ENCODE measurements around the gene ITCH.

The ITCH gene

DNA sequence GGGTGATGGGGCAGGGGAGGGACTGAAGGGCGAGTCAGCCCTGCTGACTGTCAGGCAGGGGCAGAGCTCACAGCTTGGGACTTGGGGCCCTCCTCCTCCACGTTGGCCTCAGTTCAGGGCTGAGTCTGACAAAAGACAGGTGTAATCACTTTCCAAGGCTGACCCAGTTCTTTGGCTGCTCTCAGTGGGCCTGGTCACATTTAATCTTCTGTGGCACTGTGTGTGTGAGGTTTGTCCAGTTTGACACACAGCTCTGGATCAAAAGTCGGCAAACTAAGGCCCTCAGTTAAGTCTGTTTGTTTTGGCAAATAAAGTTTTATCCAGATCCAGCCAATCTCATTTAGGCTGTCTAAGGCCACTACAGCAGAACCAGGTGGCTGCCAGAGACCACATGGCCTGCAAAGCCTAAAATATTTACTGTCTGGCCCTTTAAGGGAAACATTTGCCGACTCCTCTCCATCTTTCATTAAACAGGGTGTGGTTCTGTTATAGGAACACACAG, 190.3 kb downstream of the ITCH start:
- no peak for DNase-seq (ENCODE audit: low read depth in 2 of 2)
- TF ChIP-seq, protein P1, sequence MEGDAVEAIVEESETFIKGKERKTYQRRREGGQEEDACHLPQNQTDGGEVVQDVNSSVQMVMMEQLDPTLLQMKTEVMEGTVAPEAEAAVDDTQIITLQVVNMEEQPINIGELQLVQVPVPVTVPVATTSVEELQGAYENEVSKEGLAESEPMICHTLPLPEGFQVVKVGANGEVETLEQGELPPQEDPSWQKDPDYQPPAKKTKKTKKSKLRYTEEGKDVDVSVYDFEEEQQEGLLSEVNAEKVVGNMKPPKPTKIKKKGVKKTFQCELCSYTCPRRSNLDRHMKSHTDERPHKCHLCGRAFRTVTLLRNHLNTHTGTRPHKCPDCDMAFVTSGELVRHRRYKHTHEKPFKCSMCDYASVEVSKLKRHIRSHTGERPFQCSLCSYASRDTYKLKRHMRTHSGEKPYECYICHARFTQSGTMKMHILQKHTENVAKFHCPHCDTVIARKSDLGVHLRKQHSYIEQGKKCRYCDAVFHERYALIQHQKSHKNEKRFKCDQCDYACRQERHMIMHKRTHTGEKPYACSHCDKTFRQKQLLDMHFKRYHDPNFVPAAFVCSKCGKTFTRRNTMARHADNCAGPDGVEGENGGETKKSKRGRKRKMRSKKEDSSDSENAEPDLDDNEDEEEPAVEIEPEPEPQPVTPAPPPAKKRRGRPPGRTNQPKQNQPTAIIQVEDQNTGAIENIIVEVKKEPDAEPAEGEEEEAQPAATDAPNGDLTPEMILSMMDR (IDR thresholded peaks at IDR 0.05; ENCODE audit: low read depth, low read length): no peak
- no peak overlapping the region for H3K4me3 ChIP-seq (replicated peaks in 1 of 2; ENCODE audit: low read depth in 2 of 2, low read length in 2 of 2)

DNA sequence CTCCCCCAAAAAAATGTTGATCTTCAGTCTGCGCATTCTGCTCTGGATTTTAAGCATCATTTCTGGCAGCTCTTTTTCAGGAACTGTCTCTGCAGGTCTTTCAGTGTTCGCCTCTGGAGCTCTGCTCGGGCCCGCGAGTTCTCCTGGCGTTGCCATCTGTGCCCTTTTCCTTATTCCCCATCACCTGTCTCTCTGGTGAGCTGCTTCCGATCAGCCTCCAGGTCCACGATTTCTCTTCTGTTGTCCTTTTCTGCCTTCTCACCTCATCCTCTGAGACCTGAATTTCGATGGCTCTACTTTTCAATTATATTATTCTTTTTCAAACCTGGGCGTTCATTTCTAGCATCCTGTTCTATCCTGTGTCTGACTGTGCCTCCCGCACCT, 194.9 kb downstream of the ITCH start:
- H3K4me3 ChIP-seq (replicated peaks in 1 of 2; ENCODE audit: low read depth in 2 of 2, low read length in 2 of 2): peak overlapping the region; percentile 68 to 71
- TF ChIP-seq, protein P1 (IDR thresholded peaks at IDR 0.05; ENCODE audit: low read depth, low read length): no peak
- no peak for DNase-seq (ENCODE audit: low read depth in 2 of 2)

DNA sequence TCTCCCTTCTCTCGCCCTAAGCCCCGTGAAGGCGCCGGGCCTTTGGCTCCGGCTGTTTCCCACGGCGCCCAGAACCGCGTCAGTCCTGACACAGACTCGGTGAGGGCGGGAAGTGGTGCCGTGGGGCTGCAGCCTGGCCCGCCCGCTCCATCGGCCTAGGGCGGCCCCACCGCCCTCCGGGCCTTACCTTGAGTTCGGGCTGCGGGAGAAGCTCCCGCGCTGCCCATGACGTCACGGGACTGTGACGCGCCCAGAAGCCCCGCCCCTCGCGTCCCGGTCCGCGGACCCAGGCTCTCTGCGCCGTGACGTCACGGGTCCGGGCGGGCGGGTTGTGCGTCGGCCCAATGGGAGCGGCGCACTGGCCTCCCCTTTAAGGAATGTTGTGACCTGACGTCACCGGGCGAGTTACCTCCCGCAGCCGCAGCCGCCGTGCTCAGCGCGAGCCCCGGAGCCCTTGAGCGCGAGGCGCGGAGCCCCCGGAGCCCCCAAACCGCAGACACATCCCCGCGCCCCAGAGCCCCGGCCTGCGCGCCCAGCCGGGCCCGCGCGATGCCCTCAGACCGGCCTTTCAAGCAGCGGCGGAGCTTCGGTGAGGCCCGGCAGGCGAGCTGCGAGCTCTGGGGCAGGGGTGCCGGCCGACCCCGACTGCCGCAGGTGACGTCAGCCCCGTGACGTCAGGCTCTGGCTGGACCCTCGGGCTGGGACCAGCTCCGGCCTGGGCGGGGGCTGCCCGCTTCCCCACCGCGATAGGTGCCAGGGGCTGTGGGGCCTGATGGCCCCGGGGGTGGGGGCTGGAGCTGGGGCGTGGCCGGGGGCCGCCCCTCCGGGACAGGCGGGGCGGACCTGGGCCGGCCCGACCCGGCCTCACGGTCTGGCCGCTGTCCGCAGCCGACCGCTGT, 195.5 kb downstream of the ITCH start, which contains the start of gene MAP1LC3A:
MAP1LC3A (plus strand) TSS at position 399 of the 899 bp plus-strand sequence; CDS start at position 550, 151 bp downstream.
- TF ChIP-seq, protein P1 (IDR thresholded peaks at IDR 0.05; ENCODE audit: low read depth, low read length): no peak
- peak within 1 kb of the TSS; percentile 68 to 71 for H3K4me3 ChIP-seq (replicated peaks in 1 of 2; ENCODE audit: low read depth in 2 of 2, low read length in 2 of 2)
- peak; percentile 96 to 98 for DNase-seq (ENCODE audit: low read depth in 2 of 2)

DNA sequence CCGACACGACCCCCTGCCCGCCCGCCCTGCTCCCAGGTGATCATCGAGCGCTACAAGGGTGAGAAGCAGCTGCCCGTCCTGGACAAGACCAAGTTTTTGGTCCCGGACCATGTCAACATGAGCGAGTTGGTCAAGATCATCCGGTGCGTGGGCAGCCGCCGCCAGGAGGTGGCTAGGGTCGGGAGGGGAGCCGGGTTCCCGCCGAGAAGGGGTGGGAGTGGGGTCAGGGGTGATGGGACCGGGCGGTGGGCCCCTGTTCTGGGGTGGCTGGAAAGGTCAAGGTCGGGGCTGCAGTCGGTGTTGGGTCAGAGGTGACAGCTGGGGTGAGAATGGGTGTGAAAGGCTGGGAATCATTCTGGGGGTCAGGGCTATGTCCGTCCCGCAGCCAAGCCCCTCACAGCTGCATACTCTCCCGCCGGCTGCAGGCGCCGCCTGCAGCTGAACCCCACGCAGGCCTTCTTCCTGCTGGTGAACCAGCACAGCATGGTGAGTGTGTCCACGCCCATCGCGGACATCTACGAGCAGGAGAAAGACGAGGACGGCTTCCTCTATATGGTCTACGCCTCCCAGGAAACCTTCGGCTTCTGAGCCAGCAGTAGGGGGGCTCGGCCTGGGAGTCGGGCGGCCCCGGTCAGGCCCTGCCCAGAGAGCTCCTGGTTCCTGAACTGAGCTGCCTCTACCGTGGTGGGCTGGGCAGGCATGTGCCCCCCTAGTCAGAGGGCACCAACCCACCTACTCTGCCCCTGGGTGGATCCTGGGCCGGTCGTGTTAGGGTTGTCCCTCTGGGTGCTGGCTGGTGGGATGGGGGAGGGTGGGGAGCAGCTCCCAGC, 196.5 kb downstream of the ITCH start:
- TF ChIP-seq, protein P1 (IDR thresholded peaks at IDR 0.05; ENCODE audit: low read depth, low read length): peak; percentile 4
- peak in 1 of 2 donors; percentile 30 for DNase-seq (ENCODE audit: low read depth in 2 of 2)
- peak overlapping the region; percentile 68 to 71 for H3K4me3 ChIP-seq (replicated peaks in 1 of 2; ENCODE audit: low read depth in 2 of 2, low read length in 2 of 2)

GRCh38 chr20:34560141-34560523, 197.1 kb downstream of the ITCH start:
- H3K4me3 ChIP-seq (replicated peaks in 1 of 2; ENCODE audit: low read depth in 2 of 2, low read length in 2 of 2): no peak overlapping the region
- TF ChIP-seq, protein P1 (IDR thresholded peaks at IDR 0.05; ENCODE audit: low read depth, low read length): no peak
- no peak for DNase-seq (ENCODE audit: low read depth in 2 of 2)

DNA sequence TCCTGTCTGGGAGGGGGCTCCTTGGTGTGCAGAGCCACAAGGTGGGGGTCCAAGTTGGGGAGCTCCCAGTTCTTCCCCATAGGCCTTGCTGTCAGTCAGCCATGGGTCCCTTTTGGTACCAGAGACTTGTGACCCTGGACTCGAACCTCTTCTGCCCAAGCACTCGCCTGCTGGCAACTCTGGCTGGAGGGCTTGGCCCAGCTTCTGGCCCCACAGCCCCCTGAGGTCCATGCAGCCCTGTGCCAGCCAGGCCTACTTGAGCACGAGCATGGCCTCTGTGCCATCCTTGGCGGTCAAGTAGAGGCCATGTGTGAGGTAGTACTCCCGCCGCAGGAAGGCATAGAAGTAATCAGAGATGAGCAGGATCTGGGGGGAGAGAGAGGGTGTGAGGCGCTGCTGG, 197.5 kb downstream of the ITCH start:
- DNase-seq (ENCODE audit: low read depth in 2 of 2): no peak
- TF ChIP-seq, protein P1 (IDR thresholded peaks at IDR 0.05; ENCODE audit: low read depth, low read length): no peak

More for the DNA sequence above, 197.5 kb downstream of the ITCH start:
- H3K4me3 ChIP-seq (replicated peaks in 1 of 2; ENCODE audit: low read depth in 2 of 2, low read length in 2 of 2): no peak overlapping the region

Data from cardiac fibroblast (primary cell).